Small intestine (tissue), 7 donors: ENCODE results near the gene PSORS1C2. TPM values are rescaled to one million over a fixed set of nuclear protein-coding genes. Genes with fewer than 3 reads are reported as not detected.

Source experiments
- DNase-seq, 2 donors: peaks; one replicate each; pipeline versions ENCODE4 v3.0.0 to v3.0.0-alpha.2; 2013
- FAIRE-seq: peaks from 2 replicates; lab custom pipeline; 2012; peaks lifted over from hg19 to GRCh38; lab: Jason Lieb, UNC
- H3K27ac ChIP-seq, 3 donors: one replicate each; pipeline ENCODE4 v1.5.1; 2013; ENCODE audit warnings: low read length in 2 of 3, mild to moderate bottlenecking in 2 of 3, control low read depth in 1 of 3, inconsistent platforms in 1 of 3, low read depth in 1 of 3, moderate library complexity in 1 of 3
- H3K27me3 ChIP-seq, 3 donors: one replicate each; pipeline ENCODE4 v1.6.1; 2013; ENCODE audit warnings: low read length in 3 of 3, inconsistent platforms in 1 of 3; ENCODE audit not compliant: control insufficient read depth in 3 of 3, insufficient read depth in 3 of 3
- H3K36me3 ChIP-seq, 3 donors: one replicate each; pipeline ENCODE4 v1.6.1; 2013; ENCODE audit warnings: low read length in 3 of 3, inconsistent platforms in 1 of 3, low read depth in 1 of 3, mild to moderate bottlenecking in 1 of 3, moderate library complexity in 1 of 3; ENCODE audit not compliant: control insufficient read depth in 3 of 3, insufficient read depth in 2 of 3
- H3K4me1 ChIP-seq, 3 donors: one replicate each; pipeline ENCODE4 v1.6.1; 2013; ENCODE audit warnings: low read length in 2 of 3, inconsistent platforms in 1 of 3, low read depth in 1 of 3, mild to moderate bottlenecking in 1 of 3, moderate library complexity in 1 of 3; ENCODE audit not compliant: control insufficient read depth in 3 of 3, insufficient read depth in 2 of 3
- H3K4me3 ChIP-seq, 3 donors: one replicate each; pipeline ENCODE4 v1.5.1; 2013; ENCODE audit warnings: low read length in 3 of 3, control low read depth in 1 of 3, inconsistent platforms in 1 of 3, low read depth in 1 of 3, mild to moderate bottlenecking in 1 of 3, moderate library complexity in 1 of 3
- H3K9me3 ChIP-seq, 2 donors: one replicate each; pipeline ENCODE4 v1.6.1; 2013; ENCODE audit warnings: low read depth in 1 of 2, low read length in 1 of 2; ENCODE audit not compliant: control insufficient read depth in 2 of 2, insufficient read depth in 1 of 2
- WGBS, 3 donors: extraction: QIAGEN DNeasy Blood & Tissue Kit; methylation state at CpG; one replicate each; pipeline ENCODE4 v1.1.7; 2013; 5-methylcytosine and 5-hydroxymethylcytosine counted together
- polyA plus RNA-seq, 4 donors: library from polyadenylated mRNA; stranded (reverse) in 3 of 4; unstranded in 1 of 4; fragments of 200-250 nt in 3 of 4; fragments of 120-200 nt in 1 of 4; gene quantifications; one replicate each; pipeline versions ENCODE4 v1.2.1 to v1.2.3, GENCODE V29; 2013
- donor health status: healthy with polysubstance abuse.
- donor health status: control.
- donor health status: control.
- donor health status: Bipolar disorder and iron deficiency.
- donor health status: healthy.

PSORS1C2 gene
- polyA plus RNA-seq, 4 donors: not detected

- DNase-seq (no peak), FAIRE-seq (no peak)
- 85 to 94% (median 93%) methylated on average over 11 to 12 of the region's 12 CpGs for WGBS, 3 donors
- Histone ChIP-seq H3K36me3 (no peaks in the 10 kb centered on the region), H3K9me3 (no peaks in the 10 kb centered on the region), H3K27ac (no peak overlapping the region), H3K4me1 (peaks cover 0 to 7% (median 3%) of the 10 kb centered on the region in 3 donors), H3K4me3 (no peak overlapping the region), H3K27me3 (peaks cover 0 to 11% (median 0%) of the 10 kb centered on the region in 3 donors)
Measured at GRCh38 chr6:31115941-31116560, 22.8 kb downstream of the PSORS1C2 start.

GRCh38 chr6:31114970-31115849 lies 23.7 kb downstream of the PSORS1C2 start:
- DNase-seq (peak in 1 of 2 donors; percentile 76), FAIRE-seq (no peak)
- H3K27ac ChIP-seq: peak overlapping the region in 2 of 3 donors; percentile 52 to 77
- no peaks in the 10 kb centered on the region for H3K36me3 ChIP-seq
- H3K27me3 ChIP-seq: peaks cover 0 to 16% (median 0%) of the 10 kb centered on the region in 3 donors
- H3K4me3 ChIP-seq: peak overlapping the region in 1 of 3 donors; percentile 38
- H3K4me1 ChIP-seq: peaks cover 0 to 7% (median 3%) of the 10 kb centered on the region in 3 donors
- WGBS, 3 donors: 22 to 47% (median 33%) methylated on average over 9 of the region's 9 CpGs
- no peaks in the 10 kb centered on the region for H3K9me3 ChIP-seq

- Histone ChIP-seq H3K36me3 (no peaks in the 10 kb centered on the region), H3K4me1 (peaks cover 0 to 7% (median 3%) of the 10 kb centered on the region in 3 donors), H3K27ac (peak within 1 kb of the TSS in 2 of 3 donors; percentile 52 to 77), H3K27me3 (peaks cover 0 to 22% (median 0%) of the 10 kb centered on the region in 3 donors), H3K9me3 (no peaks in the 10 kb centered on the region), H3K4me3 (peak within 1 kb of the TSS in 1 of 3 donors; percentile 38)
- peak; percentile 40 to 95 for DNase-seq
- WGBS, 3 donors: 14 to 17% (median 14%) methylated on average over 3 of the region's 3 CpGs
- FAIRE-seq: no peak
Measured at GRCh38 chr6:31114541-31114878, 24.4 kb downstream of the PSORS1C2 start, which contains the start of gene PSORS1C1. PSORS1C1 (plus strand) TSS chr6:31114800; CDS start chr6:31129633, 14,833 bp downstream.

GRCh38 chr6:31113861-31114540 lies 24.9 kb downstream of the PSORS1C2 start:
- whole genome bisulfite sequencing, 3 donors: 63 to 74% (median 69%) methylated on average over 7 of the region's 7 CpGs
- Histone ChIP-seq H3K27ac (peak overlapping the region in 1 of 3 donors; percentile 77), H3K4me1 (peaks cover 0 to 7% (median 3%) of the 10 kb centered on the region in 3 donors), H3K36me3 (no peaks in the 10 kb centered on the region), H3K4me3 (no peak overlapping the region), H3K27me3 (peaks cover 0 to 24% (median 0%) of the 10 kb centered on the region in 3 donors), H3K9me3 (no peaks in the 10 kb centered on the region)
- FAIRE-seq: no peak
- DNase-seq: no peak

- WGBS, 3 donors: 85 to 93% (median 89%) methylated on average over 5 of the region's 5 CpGs
- Histone ChIP-seq H3K9me3 (no peaks in the 10 kb centered on the region), H3K27ac (no peak within 1 kb of the TSS), H3K36me3 (no peaks in the 10 kb centered on the region), H3K4me1 (peaks cover 0 to 7% (median 3%) of the 10 kb centered on the region in 3 donors), H3K27me3 (peaks cover 0 to 20% (median 0%) of the 10 kb centered on the region in 3 donors), H3K4me3 (no peak within 1 kb of the TSS)
- DNase-seq: no peak
- no peak for FAIRE-seq
Measured at GRCh38 chr6:31112478-31112877, 26.4 kb downstream of the PSORS1C2 start, which contains the start of gene C6orf15. C6orf15 (minus strand) TSS chr6:31112575; CDS start chr6:31112555, 20 bp downstream.

- WGBS, 3 donors: 86 to 92% (median 90%) methylated on average over 13 of the region's 13 CpGs
- H3K27me3 ChIP-seq: peaks cover 0 to 18% (median 0%) of the 10 kb centered on the region in 3 donors
- DNase-seq: no peak
- peaks cover 0 to 7% (median 3%) of the 10 kb centered on the region in 3 donors for H3K4me1 ChIP-seq
- H3K4me3 ChIP-seq: no peak overlapping the region
- H3K9me3 ChIP-seq: no peaks in the 10 kb centered on the region
- no peaks in the 10 kb centered on the region for H3K36me3 ChIP-seq
- FAIRE-seq: no peak
- H3K27ac ChIP-seq: no peak overlapping the region
Measured at GRCh38 chr6:31111712-31112111, 27.2 kb downstream of the PSORS1C2 start.

- Histone ChIP-seq H3K4me3 (no peak overlapping the region), H3K4me1 (peaks cover 0 to 7% (median 3%) of the 10 kb centered on the region in 3 donors), H3K27ac (no peak overlapping the region), H3K27me3 (peaks cover 0 to 17% (median 0%) of the 10 kb centered on the region in 3 donors), H3K9me3 (no peaks in the 10 kb centered on the region), H3K36me3 (no peaks in the 10 kb centered on the region)
- WGBS, 3 donors: 64 to 71% (median 65%) methylated on average over 11 of the region's 11 CpGs
- DNase-seq (no peak), FAIRE-seq (no peak)
Measured at GRCh38 chr6:31110825-31111582, 27.9 kb downstream of the PSORS1C2 start.
